Mucosa of descending colon (tissue), 3 donors: ENCODE data around the gene SAMD9. TPM values are rescaled to one million over a fixed set of nuclear protein-coding genes. Genes with fewer than 3 reads are reported as not detected.
"Not testable (repeated sequence)": the region's sequence is repeated elsewhere in the genome, so short reads cannot be mapped to it uniquely, and the experiment has no call there.

Experiments used
- ATAC-seq: fragments of 200-7000 bp; cut with Tn5 transposase; one replicate; pipeline ENCODE4 v1.9.1; 2020; ENCODE audit warnings: mild to moderate bottlenecking, moderate library complexity
- DNase-seq, 3 donors: peaks; one replicate each; pipeline ENCODE4 v3.0.0-alpha.2; 2020
- H3K36me3 ChIP-seq: fragments of 200-600 bp; one replicate; pipeline ENCODE4 v1.8.0; 2021; ENCODE audit warnings: low read depth, mild to moderate bottlenecking
- H3K4me1 ChIP-seq: fragments of 200-600 bp; one replicate; pipeline ENCODE4 v1.8.0; 2021; ENCODE audit warnings: low read depth, mild to moderate bottlenecking
- H3K4me3 ChIP-seq: fragments of 200-600 bp; one replicate; pipeline ENCODE4 v1.8.0; 2021; ENCODE audit warnings: mild to moderate bottlenecking
- H3K9me3 ChIP-seq: fragments of 200-600 bp; one replicate; pipeline ENCODE4 v1.8.0; 2021; ENCODE audit warnings: mild to moderate bottlenecking
- CTCF ChIP-seq: fragments of 200-600 bp; IDR thresholded peaks from one replicate; pipeline ENCODE4 v1.8.0; 2022; ENCODE audit warnings: antibody characterized with exemption, mild to moderate bottlenecking
- intact Hi-C, 2 donors: fragments of 100-400 bp; cut with DNase I in 1 of 2; cut with micrococcal nuclease in 1 of 2; formaldehyde crosslinking; loops; one replicate each; pipeline versions ENCODE4 v1.11.0 to v1.11.1; 2022; cut with DNase I, micrococcal nuclease
- total RNA-seq, 3 donors: library from RNA; stranded (reverse); fragmentation: NEBNext Ultra II Directional in 2 of 3; extraction: Animal tissue kit (Norgen Biotek cat#: 25700) in 2 of 3; gene quantifications; one replicate each; pipeline versions ENCODE4 v1.2.1 to v1.2.4, GENCODE V29; 2021 to 2023
- donor health status: DM: no; HTN: no; CAD: no; lungs with moderate emphysema.
- donor health status: DM: no; HTN: no; CAD: no.
- donor health status: DM: no; HTN: yes; CAD: no.

SAMD9 gene
- total RNA-seq, 3 donors from 2014 or later, result 22.6 to 41.8 (median 33.1) TPM

- no peak for TF ChIP-seq CTCF
- ATAC-seq, result peak; percentile 60
- no peaks in the 10 kb centered on the region for H3K4me1 ChIP-seq
- DNase-seq, result peak in 1 of 3 donors; percentile 12
- no peak overlapping the region for H3K4me3 ChIP-seq
- H3K9me3 ChIP-seq, result no peaks in the 10 kb centered on the region
- intact Hi-C loops, result no loop called here
- no peaks in the 10 kb centered on the region for H3K36me3 ChIP-seq
Measured at GRCh38 chr7:93092757-93093370, 24.9 kb downstream of the SAMD9 start.

GRCh38 chr7:93073357-93073756 lies 44.4 kb downstream of the SAMD9 start:
- H3K4me1 ChIP-seq, intact Hi-C loops, H3K9me3 ChIP-seq, ATAC-seq, H3K4me3 ChIP-seq, H3K36me3 ChIP-seq, DNase-seq: not testable (repeated sequence)

- Histone ChIP-seq H3K4me1 (no peaks in the 10 kb centered on the region), H3K36me3 (no peaks in the 10 kb centered on the region), H3K4me3 (no peak overlapping the region), H3K9me3 (peaks cover 7% of the 10 kb centered on the region)
- intact Hi-C loops, result no loop called here
- DNase-seq (no peak), ATAC-seq (no peak)
- TF ChIP-seq CTCF, result no peak
Measured at GRCh38 chr7:93062599-93062998, 55.2 kb downstream of the SAMD9 start.

- Histone ChIP-seq H3K4me3 (no peak overlapping the region), H3K36me3 (no peaks in the 10 kb centered on the region), H3K9me3 (peaks cover under 1% of the 10 kb centered on the region), H3K4me1 (no peaks in the 10 kb centered on the region)
- TF ChIP-seq CTCF, result no peak
- intact Hi-C loops, result no loop called here
- no peak for DNase-seq
- no peak for ATAC-seq
Measured at GRCh38 chr7:93060865-93061264, 56.9 kb downstream of the SAMD9 start.

- peak; percentile 57 for ATAC-seq
- Histone ChIP-seq H3K36me3 (no peaks in the 10 kb centered on the region), H3K4me1 (no peaks in the 10 kb centered on the region), H3K4me3 (no peak overlapping the region), H3K9me3 (no peaks in the 10 kb centered on the region)
- no peak for TF ChIP-seq CTCF
- intact Hi-C loops, result no loop called here
- DNase-seq, result no peak
Measured at GRCh38 chr7:93060025-93060424, 57.8 kb downstream of the SAMD9 start.

GRCh38 chr7:93056621-93057020 lies 61.2 kb downstream of the SAMD9 start:
- H3K4me3 ChIP-seq, H3K4me1 ChIP-seq, DNase-seq, ATAC-seq, H3K9me3 ChIP-seq, H3K36me3 ChIP-seq: not testable (repeated sequence)
- intact Hi-C loops, result loop anchor here in 1 of 2 donors (5.0 kb wide), 3 partner anchors 219 to 434 kb away; partner anchors contain the start of gene CDK6
